LNCAP (cell line): Measurements from ENCODE around the gene ELFN1.

ENCODE experiments used
- TF ChIP-seq, protein P1 (sequence below): fragments of 450-650 bp; IDR thresholded peaks from 2 replicates; pipeline ENCODE4 v1.5.1; 2017; ENCODE audit warnings: mild to moderate bottlenecking

The ELFN1 gene

DNA sequence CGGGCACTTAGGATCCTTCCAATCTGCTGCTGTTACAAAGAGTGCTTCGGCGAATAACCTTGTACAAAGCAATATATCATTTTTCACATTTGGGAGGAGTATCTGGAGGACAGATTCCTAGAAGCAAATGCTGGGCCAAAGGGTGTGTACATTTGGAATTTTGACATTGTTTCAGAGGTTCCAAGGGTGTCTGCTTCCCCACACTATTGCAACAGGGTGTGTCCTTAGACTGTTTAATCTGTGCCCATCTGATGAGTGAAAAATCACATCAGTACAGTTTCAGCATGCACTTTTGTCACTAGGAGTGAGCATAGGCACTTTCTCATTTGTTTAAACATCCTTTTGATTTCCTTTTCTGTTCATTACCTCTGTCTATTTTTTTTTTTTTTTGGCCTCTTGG lies 8.6 kb upstream of the ELFN1 start:
- TF ChIP-seq, protein P1, sequence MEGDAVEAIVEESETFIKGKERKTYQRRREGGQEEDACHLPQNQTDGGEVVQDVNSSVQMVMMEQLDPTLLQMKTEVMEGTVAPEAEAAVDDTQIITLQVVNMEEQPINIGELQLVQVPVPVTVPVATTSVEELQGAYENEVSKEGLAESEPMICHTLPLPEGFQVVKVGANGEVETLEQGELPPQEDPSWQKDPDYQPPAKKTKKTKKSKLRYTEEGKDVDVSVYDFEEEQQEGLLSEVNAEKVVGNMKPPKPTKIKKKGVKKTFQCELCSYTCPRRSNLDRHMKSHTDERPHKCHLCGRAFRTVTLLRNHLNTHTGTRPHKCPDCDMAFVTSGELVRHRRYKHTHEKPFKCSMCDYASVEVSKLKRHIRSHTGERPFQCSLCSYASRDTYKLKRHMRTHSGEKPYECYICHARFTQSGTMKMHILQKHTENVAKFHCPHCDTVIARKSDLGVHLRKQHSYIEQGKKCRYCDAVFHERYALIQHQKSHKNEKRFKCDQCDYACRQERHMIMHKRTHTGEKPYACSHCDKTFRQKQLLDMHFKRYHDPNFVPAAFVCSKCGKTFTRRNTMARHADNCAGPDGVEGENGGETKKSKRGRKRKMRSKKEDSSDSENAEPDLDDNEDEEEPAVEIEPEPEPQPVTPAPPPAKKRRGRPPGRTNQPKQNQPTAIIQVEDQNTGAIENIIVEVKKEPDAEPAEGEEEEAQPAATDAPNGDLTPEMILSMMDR, result no peak

DNA sequence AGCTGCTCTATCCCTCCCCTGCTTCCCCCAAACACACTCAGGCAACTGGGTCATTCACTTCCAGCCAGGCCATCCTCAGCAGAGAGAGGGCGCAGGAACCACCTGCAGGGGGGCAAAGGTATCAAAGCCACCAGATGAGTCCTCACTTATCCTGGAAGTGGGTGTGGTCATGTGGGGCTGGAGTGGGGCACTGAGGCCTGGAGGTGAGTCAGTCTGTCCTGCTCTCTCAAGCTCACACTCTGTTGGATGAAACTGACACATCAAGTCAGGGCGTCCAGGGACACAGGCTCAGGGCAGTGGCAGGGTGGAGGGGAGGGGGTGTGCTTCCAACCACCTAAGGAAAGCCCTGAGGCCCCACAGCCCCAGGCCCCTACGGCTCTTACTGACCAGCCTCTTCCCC lies 8.0 kb upstream of the ELFN1 start:
- TF ChIP-seq, protein P1, result no peak

DNA sequence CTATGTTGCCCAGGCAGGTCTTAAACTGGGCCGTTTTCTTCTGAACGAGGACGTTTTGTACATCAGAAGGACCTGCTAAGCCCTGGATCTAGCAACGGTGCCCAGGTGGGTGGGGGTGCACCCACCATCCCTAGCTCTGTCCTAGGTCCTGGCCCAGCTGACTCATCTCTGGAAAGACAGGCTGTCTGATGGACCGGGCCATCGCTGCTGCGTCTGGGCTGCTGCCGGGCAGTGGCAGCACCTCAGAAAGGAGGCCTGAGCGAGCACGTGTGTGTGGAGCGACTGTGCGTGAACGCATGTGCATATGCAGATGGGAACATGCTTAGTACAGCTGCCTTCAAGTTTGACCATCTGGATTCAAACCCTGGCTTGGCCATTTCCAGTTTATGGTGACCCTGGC lies 7.3 kb upstream of the ELFN1 start:
- TF ChIP-seq, protein P1, result no peak

DNA sequence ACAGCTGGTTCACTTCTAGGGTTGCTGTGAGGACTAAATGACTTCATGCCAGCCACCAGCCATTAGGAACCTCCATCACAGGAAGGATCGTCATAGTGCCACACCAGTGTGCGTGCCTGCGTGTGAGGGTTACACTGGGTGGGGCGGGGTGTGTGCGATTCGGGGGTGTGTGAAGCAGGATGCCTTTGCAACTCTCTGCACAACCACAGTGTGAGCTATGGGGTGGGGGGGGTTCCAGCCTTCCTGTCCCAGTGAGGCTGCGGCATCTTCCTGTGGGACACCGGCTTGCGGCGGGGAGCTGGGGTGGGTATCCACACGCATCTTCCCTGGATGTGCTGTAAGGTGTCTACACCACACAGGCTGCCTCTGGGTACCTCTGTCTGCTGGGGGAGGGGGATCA lies 6.9 kb upstream of the ELFN1 start:
- TF ChIP-seq, protein P1, result no peak

DNA sequence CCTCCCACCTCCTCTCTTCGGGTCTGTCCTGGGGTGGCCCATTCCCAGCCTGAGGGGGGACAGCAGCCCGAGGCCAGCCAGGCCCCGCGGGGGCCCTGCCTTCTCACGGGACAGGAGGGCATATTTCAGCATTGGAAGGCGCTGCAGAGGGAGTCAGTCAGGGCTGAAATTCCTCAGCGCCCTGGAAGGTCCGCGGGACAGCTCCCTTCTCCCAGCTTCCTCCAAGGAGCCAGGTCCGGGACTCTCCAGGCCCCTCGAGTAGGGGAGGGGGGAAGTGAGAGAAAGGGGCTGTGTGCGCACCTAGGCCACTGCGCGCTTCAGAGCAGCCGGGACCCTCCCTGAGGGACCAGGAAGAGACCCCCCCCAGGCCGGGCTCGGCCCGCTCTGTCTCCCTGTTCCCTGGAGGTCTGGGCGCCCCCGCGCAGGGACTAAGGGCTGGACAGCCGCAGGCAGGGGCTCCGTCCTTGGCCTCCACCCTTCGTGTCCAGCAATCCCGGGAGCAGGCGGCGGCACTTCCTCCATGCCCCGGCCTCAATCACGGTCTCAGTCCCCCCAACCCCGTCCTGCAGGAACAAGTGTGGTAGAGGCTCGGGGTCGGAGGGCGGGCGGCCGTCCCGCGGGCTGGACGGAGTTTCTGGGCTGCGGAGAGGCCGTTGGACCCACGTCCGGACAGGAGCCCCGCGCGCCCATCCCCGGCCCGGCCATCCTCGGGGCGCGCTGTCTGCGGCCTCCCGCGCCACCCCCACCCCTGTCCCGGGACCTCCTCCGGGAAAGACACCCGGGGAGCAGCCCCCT lies 6.0 kb upstream of the ELFN1 start:
- TF ChIP-seq, protein P1, result no peak

DNA sequence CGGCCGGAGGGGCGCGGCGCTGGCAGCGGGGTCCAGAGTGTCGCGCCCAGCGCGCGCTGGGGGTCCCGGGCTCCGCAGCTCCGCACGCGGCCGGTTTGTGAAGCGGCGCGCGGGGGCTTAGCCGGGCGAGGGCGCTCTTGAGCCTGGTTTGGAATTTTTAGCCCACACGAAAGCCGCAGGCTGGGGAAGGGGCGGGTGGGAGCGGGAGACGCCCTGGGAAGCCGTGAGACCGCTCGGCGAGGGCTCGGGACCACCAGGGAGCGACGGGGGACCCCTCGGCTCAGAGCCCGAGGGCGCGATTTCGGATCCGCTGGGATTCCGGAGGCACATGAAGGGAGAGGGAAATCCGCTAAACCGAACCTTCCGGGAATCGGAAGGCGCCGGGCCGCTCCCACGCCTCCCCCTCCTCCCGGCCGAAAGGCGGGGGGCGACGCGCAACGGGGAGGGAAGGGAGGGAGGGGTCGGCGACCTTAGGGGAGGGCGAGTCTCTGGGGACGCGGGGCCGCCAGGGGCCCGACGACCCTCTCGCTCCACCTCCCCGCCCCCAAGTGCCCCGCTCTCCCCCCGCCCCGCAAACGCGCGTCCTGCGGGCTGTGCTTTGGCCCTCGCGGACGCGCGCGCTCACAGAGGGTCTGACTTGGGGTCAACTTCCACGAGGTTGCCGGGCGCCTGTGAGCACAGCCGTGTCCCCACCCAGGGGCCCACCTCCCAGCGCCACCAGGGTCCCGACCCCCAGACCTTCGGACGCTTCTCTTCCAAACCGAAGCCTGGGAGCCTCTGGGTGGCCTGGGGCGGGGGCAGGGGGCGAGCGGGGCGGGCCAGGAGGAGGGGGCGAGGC lies 5.1 kb upstream of the ELFN1 start:
- TF ChIP-seq, protein P1, result peak; percentile 86

DNA sequence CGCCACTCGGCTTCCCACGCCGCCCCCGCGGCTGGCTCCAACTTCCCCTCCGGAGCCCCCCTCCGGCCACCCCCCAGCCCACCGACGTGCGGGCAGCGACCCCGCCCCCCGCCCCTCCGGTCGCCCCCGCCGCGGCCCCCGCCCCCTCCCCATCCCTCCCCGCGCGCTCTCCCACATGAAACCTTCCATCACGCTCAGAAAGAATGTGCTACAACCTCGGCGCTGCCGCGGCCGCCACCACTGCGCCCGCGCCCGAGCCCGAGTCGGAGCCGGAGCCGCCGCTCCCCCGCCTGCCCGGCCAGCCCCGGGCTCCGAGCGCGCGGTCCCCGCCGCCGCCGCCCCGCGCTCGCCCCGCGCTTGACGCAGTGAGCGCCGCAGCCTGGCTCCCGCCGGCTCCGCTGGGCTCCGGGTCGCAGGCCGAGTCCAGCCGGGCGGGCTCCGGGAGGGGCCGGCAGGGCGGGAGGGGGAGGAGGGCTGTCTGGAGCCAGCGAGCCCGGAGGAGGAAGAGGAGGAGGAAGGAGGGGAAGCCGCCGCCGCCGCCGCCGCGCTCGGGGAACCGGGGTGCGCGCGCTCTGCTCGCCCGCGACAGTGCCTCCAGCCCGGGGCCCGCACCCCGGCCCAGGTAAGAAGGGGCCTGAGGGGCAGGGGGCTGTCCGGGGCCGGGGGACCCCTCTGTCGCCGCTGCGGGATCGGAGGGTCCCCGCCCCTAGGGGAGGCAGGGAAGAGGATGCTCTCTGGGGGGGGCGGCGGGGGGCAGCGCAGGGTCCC lies 4.3 kb upstream of the ELFN1 start:
- TF ChIP-seq, protein P1, result no peak
